Measurements from ENCODE around the gene TMEM161B.
A peak's percentile ranks its signal among the peaks of the same experiment; 100 is the strongest.
"Not testable (repeated sequence)": the region's sequence is repeated elsewhere in the genome, so short reads cannot be mapped to it uniquely, and the experiment has no call there.

Gene TMEM161B

DNA sequence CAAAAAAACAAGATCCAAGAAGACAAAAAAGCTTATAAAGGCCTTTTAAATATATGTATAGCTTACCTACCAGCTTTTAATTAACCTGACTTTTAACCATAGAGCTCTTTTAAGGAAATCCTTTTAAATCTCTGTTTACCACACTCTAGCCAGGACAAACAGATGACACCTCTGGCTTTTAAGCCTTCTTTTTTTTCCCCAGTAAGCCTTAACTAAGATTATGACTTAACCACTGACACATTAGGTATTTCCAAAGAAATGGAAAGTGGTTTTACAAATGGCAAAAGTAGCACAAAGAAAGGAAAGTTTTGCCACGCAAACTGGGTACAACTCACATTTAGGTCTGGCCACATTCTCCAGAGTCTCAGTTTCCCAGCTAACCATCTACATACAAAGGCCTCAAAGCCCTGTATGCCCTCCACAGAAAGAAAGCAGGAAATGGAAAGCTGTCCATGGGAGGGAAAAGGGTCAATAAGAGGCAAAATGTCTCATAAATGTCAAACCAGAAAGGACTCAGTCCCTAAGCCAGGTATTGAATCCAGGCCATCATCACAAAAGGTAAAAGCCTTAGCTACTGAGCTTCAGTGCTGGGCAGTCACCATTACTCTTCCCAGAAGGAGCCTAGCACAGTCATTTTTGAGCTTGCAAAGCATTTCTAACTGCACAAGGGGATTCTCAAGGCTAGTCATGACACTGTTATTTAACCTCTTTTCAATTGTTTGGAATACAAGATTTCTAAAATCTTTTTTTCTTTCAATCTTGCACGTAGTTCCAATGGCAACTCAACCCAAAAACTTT lies 19.7 kb downstream of the TMEM161B start:
- no peak for DNase-seq (ENCODE audit: low read depth)

DNA sequence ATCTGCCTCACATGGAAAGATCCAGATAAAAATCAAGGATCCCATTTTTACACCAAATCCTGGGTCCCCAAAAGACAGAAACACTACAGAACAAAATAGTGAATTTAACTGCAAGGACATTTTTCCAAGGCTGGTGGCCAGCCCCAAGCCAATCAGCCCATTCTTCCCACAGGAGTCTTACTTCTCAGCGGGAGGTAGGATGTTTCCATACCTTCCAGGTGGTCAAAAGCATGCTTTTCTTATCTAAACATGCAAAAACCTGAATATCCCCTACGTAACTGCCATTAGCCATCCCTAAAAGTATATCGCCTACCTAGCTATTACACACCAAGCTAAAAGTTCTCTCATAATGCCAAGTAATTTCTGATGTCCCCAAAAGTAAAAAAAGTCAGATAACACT lies 20.6 kb downstream of the TMEM161B start:
- DNase-seq (ENCODE audit: low read depth) = no peak

DNA sequence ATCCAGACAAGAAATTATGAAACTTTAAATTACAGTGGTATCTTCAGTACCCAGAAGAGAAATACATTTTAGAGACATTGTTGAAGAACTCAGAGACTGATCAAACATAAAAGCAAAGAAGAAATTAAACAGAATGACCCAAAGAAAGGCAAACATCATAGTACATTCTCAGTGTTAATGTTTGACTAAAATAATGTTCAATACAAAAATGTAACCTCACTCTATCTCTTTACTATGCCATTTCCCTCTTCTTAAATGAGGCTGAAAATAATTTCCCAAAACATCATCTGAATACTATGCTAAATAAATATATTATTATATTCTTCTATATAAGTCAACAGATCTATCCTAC lies 22.8 kb downstream of the TMEM161B start:
- no peak for DNase-seq (ENCODE audit: low read depth)

DNA sequence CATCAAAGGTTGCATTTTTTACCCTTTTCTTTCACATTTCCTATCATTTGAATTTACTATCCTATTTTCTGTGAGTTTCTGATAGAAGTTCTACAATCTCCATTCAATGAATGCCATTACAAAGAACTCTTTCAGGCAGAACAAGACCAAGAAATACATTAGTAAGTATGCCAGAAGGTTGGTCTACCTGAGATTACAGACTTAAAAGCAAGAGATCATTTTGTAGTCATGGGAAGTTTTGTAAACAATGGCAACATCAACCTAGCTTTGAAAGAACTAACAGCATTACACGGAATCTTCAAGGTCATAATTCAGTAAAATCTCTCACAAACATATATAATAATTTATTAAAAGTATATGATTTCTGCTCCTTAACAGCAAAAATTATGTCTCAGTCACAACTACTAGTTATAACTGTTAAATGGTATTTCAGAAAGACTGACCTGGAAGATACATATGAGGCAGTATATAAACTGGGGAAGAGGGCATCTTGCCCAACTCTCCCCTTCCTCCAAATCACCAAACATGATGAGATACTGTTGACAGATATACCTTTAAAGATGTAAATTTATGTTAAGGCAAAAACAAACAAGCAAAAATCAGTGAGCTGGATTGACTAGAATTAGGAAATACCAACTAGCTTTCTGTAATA lies 23.3 kb downstream of the TMEM161B start:
- DNase-seq (ENCODE audit: low read depth) = no peak

DNA sequence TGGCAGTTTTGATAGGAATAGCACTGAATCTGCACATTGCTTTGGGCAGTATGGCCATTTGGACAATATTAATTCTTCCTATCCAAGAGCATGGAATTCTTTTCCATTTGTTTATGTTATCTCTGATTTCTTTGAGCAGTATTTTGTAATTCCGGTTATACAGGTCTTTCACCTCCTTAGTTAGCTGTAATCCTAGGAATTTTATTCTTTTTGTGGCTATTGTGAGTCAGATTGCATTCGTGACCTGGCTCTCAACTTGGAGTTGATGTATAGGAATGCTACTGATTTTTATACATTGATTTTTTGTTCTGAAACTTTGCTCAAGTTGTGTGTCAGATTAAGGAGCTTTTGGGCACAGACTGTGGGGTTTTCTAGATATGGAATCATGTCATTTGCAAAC lies 24.0 kb downstream of the TMEM161B start:
- DNase-seq (ENCODE audit: low read depth) = no peak

DNA sequence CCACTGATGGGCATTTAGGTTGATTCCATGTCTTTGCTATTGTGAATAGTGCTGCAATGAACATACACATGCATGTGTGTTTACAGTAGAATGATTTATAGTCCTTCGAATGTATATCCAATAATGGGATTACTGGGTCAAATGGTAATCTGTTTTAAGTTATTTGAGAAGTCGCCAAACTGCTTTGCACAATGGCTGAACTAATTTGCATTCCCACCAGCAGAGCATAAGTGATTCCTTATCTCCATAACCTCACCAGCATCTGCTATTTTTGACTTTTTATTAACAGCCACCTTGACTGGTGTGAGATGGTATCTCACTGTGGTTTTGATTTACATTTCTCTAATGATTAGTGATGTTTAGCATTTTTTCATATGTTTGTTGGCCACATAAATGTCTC lies 25.2 kb downstream of the TMEM161B start:
- not testable (repeated sequence) for DNase-seq (ENCODE audit: low read depth)

DNA sequence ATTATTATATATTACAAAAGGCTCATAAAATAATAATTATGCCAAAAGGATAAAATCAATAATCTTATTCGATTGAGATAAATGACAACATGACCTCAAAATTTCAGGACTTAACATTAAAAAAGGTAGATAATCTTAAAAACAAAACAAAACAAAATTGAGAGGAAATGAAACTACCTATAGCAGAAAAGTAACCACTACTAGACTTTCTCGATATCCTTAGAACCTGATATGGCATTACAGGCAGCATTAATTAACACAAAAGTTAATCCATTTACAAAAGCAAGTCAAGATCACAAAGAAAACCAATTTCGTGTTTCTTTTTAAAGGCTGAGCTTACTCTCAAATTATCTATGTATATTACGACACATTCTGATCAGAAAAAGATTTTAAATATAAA lies 29.9 kb downstream of the TMEM161B start:
- no peak for DNase-seq (ENCODE audit: low read depth)

DNA sequence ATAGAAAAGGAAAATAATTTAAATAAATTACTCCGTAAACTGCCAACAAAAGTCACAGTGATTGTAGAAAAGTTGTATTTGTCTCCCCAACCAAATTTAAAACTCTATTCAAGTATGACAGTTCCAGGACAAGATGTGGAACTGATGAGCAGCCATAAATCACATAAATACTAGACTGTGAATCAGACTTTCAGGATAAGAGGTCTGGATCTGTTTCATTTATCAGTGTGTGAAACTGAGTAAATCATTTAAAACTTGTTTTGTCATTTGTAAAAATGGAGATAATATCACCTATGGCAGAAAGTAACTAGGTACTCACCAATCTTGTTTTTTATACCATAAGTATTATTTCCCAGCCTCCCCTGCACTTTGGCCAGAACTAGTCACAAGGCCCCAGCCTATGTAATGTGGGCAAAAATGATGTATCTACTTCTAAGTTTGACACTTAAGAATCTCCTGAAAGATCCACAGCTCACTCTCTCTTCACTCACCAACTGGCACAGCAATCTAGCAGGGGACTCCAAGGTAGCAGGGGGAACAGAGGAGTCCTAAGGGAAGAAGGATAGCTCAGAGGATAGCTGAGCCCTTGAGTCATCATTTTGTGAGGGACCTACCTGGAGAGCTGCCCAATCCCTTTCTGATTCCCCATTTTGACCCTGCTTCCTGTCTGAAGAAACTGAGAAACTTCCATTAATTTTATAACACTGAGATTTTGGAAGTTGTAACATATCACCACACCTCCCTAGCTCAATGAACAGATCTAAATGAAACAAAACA lies 31.6 kb downstream of the TMEM161B start:
- no peak for DNase-seq (ENCODE audit: low read depth)

DNA sequence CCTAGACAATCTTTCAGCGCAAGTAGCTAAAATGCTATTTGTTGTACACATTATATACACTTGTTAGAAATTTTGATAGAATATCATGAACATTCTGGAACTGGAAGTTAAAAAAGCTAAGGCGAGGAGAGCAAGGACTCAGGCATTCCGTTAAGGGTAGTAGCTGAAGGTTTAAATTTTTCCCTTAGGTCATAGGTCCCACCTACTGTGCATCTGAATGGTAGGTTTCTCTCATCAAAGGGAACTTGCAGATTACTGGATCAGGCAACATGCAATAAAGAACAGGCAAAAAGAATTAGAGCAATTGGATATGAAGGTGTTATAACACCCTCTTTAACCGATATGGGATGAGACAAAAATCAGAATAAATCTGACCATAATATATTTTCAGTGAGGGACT lies 32.8 kb downstream of the TMEM161B start:
- no peak for DNase-seq (ENCODE audit: low read depth)

DNA sequence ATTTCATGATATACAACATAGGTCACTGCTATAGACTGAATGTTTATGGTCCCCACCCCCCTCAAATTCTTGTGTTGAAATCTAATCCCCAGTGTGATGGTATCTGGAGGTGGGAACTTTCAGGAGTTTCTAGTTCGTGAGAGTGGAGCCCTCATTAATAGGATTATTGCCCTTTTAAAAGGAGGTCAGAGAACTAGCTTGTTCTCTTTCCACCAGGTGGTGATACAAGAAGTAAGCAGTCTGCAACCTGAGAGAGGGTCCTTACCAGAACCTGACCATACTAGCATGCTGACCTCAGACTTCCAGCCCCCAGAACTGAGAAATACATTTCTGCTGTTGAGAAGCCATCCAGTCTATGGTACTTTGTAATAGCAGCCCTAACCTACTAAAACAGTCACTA lies 33.3 kb downstream of the TMEM161B start:
- no peak for DNase-seq (ENCODE audit: low read depth)

DNA sequence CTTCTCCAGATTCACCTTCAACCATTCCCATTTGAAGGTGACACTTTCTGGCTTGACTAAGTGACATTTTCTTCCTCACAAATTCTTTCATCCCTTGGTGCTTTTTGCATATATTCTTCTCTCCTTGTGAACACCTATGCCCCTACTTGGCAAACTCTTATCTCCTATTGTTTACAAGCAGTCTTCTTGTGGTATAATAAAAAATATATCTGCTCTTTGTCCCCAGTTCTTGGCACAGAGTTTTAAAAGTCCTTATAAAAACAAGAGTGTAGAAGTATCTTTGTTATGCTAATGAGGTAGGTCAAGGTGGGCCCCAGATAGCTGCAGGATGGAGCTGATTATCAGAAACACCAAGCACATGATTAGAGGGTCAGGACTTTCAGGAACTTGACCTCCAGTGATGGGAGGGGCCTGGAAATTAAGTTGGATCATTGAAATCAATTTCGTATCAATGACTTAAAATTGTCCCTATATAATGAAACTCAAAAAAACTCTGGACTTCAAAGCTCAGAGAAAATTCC lies 38.0 kb downstream of the TMEM161B start:
- DNase-seq (ENCODE audit: low read depth) = no peak

DNA sequence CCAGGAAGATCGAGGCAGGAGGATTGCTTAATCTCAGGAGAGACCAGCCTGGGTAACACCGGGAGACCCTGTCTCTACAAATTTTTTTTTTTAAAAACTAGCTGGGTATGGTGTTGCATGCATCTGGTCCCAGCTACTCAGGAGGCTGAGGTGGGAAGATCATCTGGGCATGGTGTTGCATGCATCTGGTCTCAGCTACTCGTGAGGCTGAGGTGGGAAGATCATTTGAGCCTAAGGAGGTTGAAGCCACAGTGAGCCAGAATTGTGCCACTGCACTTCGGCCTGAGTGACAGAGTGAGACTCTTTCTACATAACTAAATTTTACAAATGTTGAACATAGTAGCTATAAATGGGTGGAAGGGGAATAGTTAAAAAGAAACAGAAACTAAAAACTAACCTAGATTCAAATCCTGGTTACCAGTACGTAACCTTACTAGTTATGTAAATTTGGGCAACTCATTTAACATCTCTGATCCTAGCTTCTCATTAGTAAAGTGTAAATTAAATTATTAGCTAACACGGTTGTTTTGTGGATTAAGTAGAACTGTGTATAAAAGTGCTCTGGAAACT lies 41.7 kb downstream of the TMEM161B start:
- DNase-seq (ENCODE audit: low read depth) = no peak

DNA sequence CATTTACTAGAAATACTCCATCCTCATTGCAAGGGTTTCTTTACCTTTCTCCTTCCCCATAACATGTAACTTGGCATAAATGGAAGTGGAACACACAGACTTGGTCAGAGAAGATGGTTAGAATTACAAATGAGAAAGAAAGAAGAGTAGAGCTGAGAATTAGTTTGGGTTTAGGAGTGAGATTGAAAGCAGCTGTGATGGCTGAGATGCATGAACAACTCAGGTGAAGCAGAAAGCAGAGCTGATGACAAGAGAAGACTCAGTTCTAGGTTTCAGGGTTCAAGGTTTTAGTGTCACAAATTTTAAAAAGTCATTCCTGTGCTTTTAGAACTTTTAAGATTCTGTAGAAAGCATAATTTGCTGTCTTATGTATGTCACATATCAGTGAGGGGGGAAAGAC lies 54.0 kb downstream of the TMEM161B start:
- DNase-seq (ENCODE audit: low read depth) = no peak

DNA sequence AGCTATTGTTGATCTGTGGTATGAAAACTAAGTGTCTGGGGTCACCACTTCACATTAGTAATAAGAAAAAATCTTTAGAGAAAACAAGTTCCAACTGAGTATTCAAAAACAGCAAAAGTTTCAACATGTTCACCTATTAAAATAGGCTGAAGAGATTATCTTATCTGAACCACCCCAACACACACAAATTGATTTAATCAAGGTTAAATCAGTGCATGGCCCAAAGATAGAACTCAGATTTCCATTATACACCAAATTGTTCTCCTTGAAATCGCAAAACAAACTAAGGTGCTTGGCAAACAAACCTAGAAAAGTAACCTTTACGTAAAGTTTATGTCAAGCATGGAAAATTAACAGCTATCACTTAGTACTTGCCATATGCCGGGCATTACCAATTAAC lies 61.1 kb downstream of the TMEM161B start:
- DNase-seq (ENCODE audit: low read depth) = no peak

DNA sequence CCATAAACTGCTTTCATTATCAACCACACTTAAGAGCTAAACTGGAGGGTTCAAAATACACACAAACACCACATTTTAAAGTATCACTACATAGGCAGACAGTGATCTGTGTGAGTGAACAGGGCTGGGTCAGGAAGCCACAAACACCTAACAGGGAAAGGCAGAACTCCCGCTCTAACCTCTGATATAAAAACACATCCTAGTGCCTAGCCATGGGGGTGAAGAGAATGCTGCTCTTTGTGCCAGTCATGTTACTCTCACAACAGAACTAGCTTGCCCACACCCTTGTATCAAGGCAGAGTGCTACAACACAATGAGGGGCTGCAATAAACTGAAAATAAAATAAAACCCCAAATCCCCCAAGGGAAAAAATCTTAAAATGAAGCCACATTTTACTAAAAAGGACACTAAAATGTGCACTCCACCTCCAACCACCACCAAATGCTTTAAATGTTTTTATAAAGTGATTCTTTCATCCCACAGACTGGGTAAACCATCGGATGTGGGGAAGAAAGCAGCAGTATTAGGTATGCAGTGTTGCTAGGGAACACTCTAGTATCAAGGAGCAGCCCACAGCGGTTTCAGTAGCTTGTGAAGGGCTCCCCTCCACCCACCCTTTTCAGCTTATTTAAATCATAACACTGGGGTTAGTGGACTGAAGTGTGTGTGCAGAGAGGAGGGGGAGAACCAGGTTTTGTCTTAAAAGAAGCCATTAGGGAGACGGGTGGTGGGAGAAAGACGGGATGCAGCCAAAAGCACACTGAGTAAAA lies 64.5 kb downstream of the TMEM161B start:
- DNase-seq (ENCODE audit: low read depth) = peak; percentile 35

DNA sequence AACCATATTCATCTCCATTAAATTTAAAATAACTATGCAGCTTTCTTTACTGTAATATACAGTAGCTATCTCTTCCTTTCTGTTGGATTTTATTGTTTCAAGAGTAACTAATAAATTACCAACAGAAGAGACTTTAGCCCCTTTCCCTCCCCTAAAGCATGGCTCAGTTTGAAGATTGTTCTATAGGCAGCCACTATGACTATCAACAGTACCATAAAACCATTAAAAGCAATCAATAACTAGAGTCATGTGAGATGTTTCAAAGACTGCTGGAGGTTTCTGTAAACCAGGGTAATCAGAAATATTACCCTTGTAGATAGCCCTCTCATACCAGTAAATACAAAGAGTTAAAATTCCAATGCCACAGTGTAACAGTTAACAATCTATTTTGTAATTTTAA lies 73.0 kb downstream of the TMEM161B start:
- no peak for DNase-seq (ENCODE audit: low read depth)

DNA sequence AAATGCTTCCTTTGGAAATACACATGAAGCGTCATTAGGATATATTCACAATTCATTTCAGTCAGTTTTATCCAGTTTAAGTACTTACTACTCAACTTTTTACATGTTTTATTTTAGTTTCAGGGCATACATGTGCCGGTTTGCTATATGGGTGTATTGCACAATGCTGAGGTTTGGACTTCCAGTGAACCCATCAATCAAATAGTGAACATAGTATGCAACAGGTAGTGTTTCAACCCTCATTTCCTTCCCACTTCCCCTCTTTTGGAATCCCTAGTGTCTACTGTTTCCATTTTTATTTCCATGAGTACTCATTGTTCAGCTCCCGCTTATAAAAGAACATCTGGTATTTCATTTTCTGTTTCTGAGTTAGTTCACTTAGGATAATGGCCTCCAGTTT lies 74.7 kb downstream of the TMEM161B start:
- no peak for DNase-seq (ENCODE audit: low read depth)

DNA sequence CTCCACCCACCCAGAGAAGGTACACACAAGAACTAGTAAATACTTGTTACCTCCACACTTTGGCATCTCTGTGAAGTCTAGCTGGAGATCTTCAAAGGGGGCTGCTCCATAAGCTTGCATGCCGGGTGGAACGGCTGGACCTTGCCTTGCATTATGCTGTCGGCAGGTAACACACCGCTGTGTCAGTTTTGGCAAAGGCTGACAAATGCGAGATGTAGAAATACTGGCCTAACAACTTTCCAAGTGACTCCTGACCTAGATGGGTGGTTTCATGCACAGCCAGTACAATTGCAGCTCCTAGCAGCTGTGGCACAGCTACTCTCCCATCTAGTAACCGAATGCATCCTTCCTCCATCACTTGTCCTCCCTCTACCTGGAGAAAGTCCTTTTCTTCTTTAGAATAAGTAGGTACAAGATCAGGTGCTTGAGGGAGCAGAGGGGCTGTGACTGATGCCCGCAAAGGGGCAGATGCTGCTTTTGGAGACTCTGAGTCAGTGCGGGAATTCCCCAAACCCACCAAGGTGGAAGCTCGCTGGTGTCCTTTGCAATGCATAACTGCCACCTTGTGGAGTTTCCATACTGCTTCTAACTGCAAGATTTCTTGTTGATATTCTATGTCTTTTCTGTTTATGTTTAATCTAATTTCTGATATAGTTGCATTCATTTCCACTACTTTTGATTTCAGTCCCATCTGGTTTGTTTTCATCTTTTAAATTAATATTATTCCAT lies 78.4 kb downstream of the TMEM161B start:
- no peak for DNase-seq (ENCODE audit: low read depth)

DNA sequence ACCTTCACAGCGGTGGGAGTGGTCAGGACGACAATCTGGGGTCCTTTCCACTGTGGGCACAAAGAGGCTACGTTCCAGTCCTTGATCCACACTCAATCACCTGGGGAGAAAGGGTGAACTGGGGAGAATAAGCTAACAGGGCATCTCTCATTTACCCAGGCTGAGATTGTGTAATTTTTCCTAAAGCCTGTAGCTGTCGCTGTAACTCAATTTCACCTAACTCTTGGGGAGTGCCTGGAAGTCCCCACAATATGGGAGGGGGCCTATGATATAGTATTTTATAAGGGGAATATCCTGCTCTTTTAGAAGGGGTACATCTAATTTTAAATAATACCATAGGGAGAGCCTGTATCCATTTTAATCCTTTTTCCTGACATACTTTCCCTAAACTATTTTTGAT lies 79.2 kb downstream of the TMEM161B start:
- not testable (repeated sequence) for DNase-seq (ENCODE audit: low read depth)

DNA sequence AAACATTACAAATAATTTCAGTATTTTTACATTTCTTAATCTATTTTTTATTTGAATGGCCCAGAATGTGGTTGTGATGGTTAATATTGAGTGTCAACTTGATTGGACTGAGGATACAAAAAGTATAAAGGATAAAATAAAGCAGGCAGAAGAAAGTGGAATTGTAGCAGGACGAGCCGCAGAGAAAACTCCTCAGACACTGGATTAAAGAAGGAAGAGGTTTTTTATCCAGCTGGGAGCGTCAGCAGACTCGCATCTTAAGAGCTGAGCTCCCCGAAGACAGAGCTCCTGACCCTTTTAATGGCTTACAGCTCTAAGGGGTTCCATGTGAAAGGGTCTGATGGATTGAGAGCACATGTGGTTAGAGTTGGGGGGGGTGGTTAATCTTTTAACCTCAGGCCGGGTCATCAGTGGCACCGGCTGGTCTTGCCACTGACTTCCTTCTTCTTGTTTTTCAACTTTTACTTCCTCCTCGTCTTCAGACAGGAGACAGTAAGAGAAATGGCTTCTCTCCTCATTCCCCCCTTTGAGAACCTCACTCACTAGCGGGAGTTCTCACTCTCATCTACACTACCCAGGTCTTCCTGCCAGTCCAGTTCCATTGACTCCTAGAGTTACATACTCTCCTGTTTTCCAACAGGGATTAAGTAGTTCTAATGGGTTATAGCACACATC lies 80.0 kb downstream of the TMEM161B start:
- DNase-seq (ENCODE audit: low read depth) = no peak

DNA sequence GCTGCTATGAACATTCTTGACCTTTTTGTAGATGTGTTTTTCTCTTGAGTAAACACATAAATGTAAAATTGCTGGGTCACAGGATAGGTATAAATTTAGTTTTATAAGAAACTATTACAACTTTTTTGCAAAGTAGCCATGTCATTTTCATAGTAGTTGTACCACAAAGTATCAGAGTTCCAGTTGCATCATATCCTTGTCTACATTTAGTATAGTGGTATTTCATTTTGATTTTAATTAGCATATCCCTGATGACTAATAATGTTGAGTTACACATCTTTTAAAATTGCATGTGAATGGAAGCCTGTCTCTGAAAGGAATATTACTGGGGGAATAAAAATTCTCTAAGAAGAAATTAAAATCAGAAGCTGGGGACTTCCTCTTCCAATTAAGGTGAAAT lies 85.4 kb downstream of the TMEM161B start:
- DNase-seq (ENCODE audit: low read depth) = no peak
